Measurements from ENCODE around the gene RNASE7.

RNASE7 gene

GRCh38 chr14:21060614-21061346, 18.6 kb downstream of the RNASE7 start:
- peaks cover 35% of the 10 kb centered on the region for H3K27me3 Mint-ChIP-seq
- no peaks in the 10 kb centered on the region for H3K9me3 Mint-ChIP-seq
- H3K4me1 Mint-ChIP-seq (ENCODE audit: low read depth), result no peaks in the 10 kb centered on the region
- H3K4me3 Mint-ChIP-seq, result no peak overlapping the region
- DNase-seq, result no peak
- H3K27ac Mint-ChIP-seq, result no peak overlapping the region
- H3K36me3 Mint-ChIP-seq (ENCODE audit: low read depth), result no peaks in the 10 kb centered on the region

GRCh38 chr14:21061347-21061668, 19.1 kb downstream of the RNASE7 start:
- Mint-ChIP-seq H3K4me1 (ENCODE audit: low read depth) (no peaks in the 10 kb centered on the region), H3K9me3 (no peaks in the 10 kb centered on the region), H3K27ac (no peak overlapping the region), H3K27me3 (peaks cover 38% of the 10 kb centered on the region), H3K36me3 (ENCODE audit: low read depth) (no peaks in the 10 kb centered on the region), H3K4me3 (no peak overlapping the region)
- DNase-seq, result no peak

GRCh38 chr14:21063479-21063878, 21.3 kb downstream of the RNASE7 start:
- DNase-seq, result no peak
- Mint-ChIP-seq H3K27ac (no peak overlapping the region), H3K36me3 (ENCODE audit: low read depth) (no peaks in the 10 kb centered on the region), H3K9me3 (no peaks in the 10 kb centered on the region), H3K4me3 (no peak overlapping the region), H3K4me1 (ENCODE audit: low read depth) (peaks cover 4% of the 10 kb centered on the region), H3K27me3 (peaks cover 58% of the 10 kb centered on the region)

GRCh38 chr14:21066882-21067502, 24.8 kb downstream of the RNASE7 start:
- peaks cover 78% of the 10 kb centered on the region for H3K27me3 Mint-ChIP-seq

GRCh38 chr14:21068521-21069387, 26.6 kb downstream of the RNASE7 start:
- peak; percentile 57 for DNase-seq
- H3K27ac Mint-ChIP-seq, result no peak overlapping the region
- H3K27me3 Mint-ChIP-seq, result peaks cover 78% of the 10 kb centered on the region
- H3K4me3 Mint-ChIP-seq, result peak overlapping the region; percentile 70
- no peaks in the 10 kb centered on the region for H3K36me3 Mint-ChIP-seq (ENCODE audit: low read depth)
- no peaks in the 10 kb centered on the region for H3K9me3 Mint-ChIP-seq
- peaks cover 36% of the 10 kb centered on the region for H3K4me1 Mint-ChIP-seq (ENCODE audit: low read depth)

More at GRCh38 chr14:21066882-21067502, 24.8 kb downstream of the RNASE7 start:
- DNase-seq, result no peak
- H3K4me1 Mint-ChIP-seq (ENCODE audit: low read depth), result peaks cover 34% of the 10 kb centered on the region
- H3K27ac Mint-ChIP-seq, result no peak overlapping the region
- H3K9me3 Mint-ChIP-seq, result no peaks in the 10 kb centered on the region
- no peak overlapping the region for H3K4me3 Mint-ChIP-seq
- no peaks in the 10 kb centered on the region for H3K36me3 Mint-ChIP-seq (ENCODE audit: low read depth)

GRCh38 chr14:21069388-21070082, 27.4 kb downstream of the RNASE7 start:
- Mint-ChIP-seq H3K36me3 (ENCODE audit: low read depth) (no peaks in the 10 kb centered on the region), H3K9me3 (no peaks in the 10 kb centered on the region), H3K4me3 (peak overlapping the region; percentile 70), H3K27me3 (peaks cover 77% of the 10 kb centered on the region), H3K27ac (no peak overlapping the region), H3K4me1 (ENCODE audit: low read depth) (peaks cover 36% of the 10 kb centered on the region)
- no peak for DNase-seq

GRCh38 chr14:21070083-21070609, 28.0 kb downstream of the RNASE7 start, which contains the start of gene ARHGEF40:
Gene ARHGEF40, plus strand, starts transcription at chr14:21070304. Its CDS starts 93 bp downstream, at chr14:21070397.
- Mint-ChIP-seq H3K4me3 (peak within 1 kb of the TSS; percentile 72), H3K4me1 (ENCODE audit: low read depth) (peaks cover 36% of the 10 kb centered on the region), H3K27me3 (peaks cover 74% of the 10 kb centered on the region), H3K27ac (no peak within 1 kb of the TSS), H3K9me3 (no peaks in the 10 kb centered on the region), H3K36me3 (ENCODE audit: low read depth) (no peaks in the 10 kb centered on the region)
- DNase-seq, result peak; percentile 49

GRCh38 chr14:21070610-21071224, 28.6 kb downstream of the RNASE7 start:
- H3K4me3 Mint-ChIP-seq, result peak overlapping the region; percentile 72

GRCh38 chr14:21071225-21072030, 29.3 kb downstream of the RNASE7 start:
- Mint-ChIP-seq H3K27ac (no peak overlapping the region), H3K27me3 (peaks cover 66% of the 10 kb centered on the region), H3K4me3 (peak overlapping the region; percentile 72), H3K36me3 (ENCODE audit: low read depth) (no peaks in the 10 kb centered on the region), H3K9me3 (no peaks in the 10 kb centered on the region), H3K4me1 (ENCODE audit: low read depth) (peaks cover 36% of the 10 kb centered on the region)
- DNase-seq, result peak; percentile 60

More at GRCh38 chr14:21070610-21071224, 28.6 kb downstream of the RNASE7 start:
- H3K4me1 Mint-ChIP-seq (ENCODE audit: low read depth), result peaks cover 36% of the 10 kb centered on the region
- peaks cover 70% of the 10 kb centered on the region for H3K27me3 Mint-ChIP-seq
- no peaks in the 10 kb centered on the region for H3K36me3 Mint-ChIP-seq (ENCODE audit: low read depth)
- no peaks in the 10 kb centered on the region for H3K9me3 Mint-ChIP-seq
- no peak overlapping the region for H3K27ac Mint-ChIP-seq
- no peak for DNase-seq

- Mint-ChIP-seq H3K4me3 (peak overlapping the region; percentile 72), H3K9me3 (no peaks in the 10 kb centered on the region), H3K27ac (no peak overlapping the region), H3K4me1 (ENCODE audit: low read depth) (peaks cover 36% of the 10 kb centered on the region), H3K36me3 (ENCODE audit: low read depth) (no peaks in the 10 kb centered on the region), H3K27me3 (peaks cover 60% of the 10 kb centered on the region)
- DNase-seq, result no peak
These were observed 29.9 kb downstream of the RNASE7 start for GRCh38 chr14:21072031-21072473.

- DNase-seq, result no peak
- Mint-ChIP-seq H3K4me1 (ENCODE audit: low read depth) (peaks cover 36% of the 10 kb centered on the region), H3K9me3 (no peaks in the 10 kb centered on the region), H3K27me3 (peaks cover 52% of the 10 kb centered on the region), H3K36me3 (ENCODE audit: low read depth) (no peaks in the 10 kb centered on the region), H3K27ac (no peak overlapping the region), H3K4me3 (no peak overlapping the region)
These were observed 30.7 kb downstream of the RNASE7 start for GRCh38 chr14:21072781-21073339.

GRCh38 chr14:21073921-21074320, 31.8 kb downstream of the RNASE7 start:
- no peak for DNase-seq
- Mint-ChIP-seq H3K36me3 (ENCODE audit: low read depth) (no peaks in the 10 kb centered on the region), H3K27me3 (peaks cover 43% of the 10 kb centered on the region)

More at GRCh38 chr14:21073921-21074320, 31.8 kb downstream of the RNASE7 start:
- no peak overlapping the region for H3K4me3 Mint-ChIP-seq
- no peaks in the 10 kb centered on the region for H3K9me3 Mint-ChIP-seq
- no peak overlapping the region for H3K27ac Mint-ChIP-seq
- H3K4me1 Mint-ChIP-seq (ENCODE audit: low read depth), result peaks cover 28% of the 10 kb centered on the region

All from activated T-cell treated with anti-CD3 and anti-CD28 coated beads, Interleukin-2, amount 50 U/mL, for 24 hours (primary cell).